Uterus (tissue), 4 donors: ENCODE data around the gene STX2. TPM values are rescaled to one million over a fixed set of nuclear protein-coding genes. Genes with fewer than 3 reads are reported as not detected.

Experiments used
- DNase-seq, 2 donors: peaks; one replicate each; pipeline ENCODE4 v3.0.0-alpha.2; 2019 to 2020
- H3K27ac ChIP-seq, 2 donors: fragments of 200-600 bp; sonication (generic); 1 replicate in 1 of 2; 2 replicates in 1 of 2; pipeline ENCODE4 v1.5.1; 2016 to 2018
- H3K27me3 ChIP-seq, 2 donors: fragments of 200-600 bp; sonication (generic); one replicate each; pipeline ENCODE4 v1.5.1; 2018 to 2019; ENCODE audit warnings: control low read depth in 1 of 2
- H3K36me3 ChIP-seq, 2 donors: fragments of 200-600 bp; sonication (generic); one replicate each; pipeline ENCODE4 v1.5.1; 2019; ENCODE audit warnings: control low read depth in 1 of 2
- H3K4me1 ChIP-seq, 2 donors: fragments of 200-600 bp; sonication (generic); one replicate each; pipeline ENCODE4 v1.5.1; 2018 to 2019; ENCODE audit warnings: control low read depth in 1 of 2
- H3K4me3 ChIP-seq, 2 donors: fragments of 200-600 bp; sonication (generic); 1 replicate in 1 of 2; 2 replicates in 1 of 2; pipeline ENCODE4 v1.5.1; 2018 to 2019; ENCODE audit warnings: mild to moderate bottlenecking in 1 of 2
- H3K9me3 ChIP-seq, 2 donors: fragments of 200-600 bp; sonication (generic); one replicate each; pipeline ENCODE4 v1.5.1; 2019; ENCODE audit warnings: control low read depth in 1 of 2
- CTCF ChIP-seq, 4 experiments: fragments of 200-600 bp in 2 of 4; fragments of 450-650 bp in 2 of 4; sonication (generic) in 2 of 4; IDR thresholded peaks; one replicate each; pipeline ENCODE4 v1.5.1; 2016 to 2019; ENCODE audit warnings: antibody characterized with exemption in 4 of 4, mild to moderate bottlenecking in 2 of 4, moderate library complexity in 1 of 4
- POLR2A ChIP-seq, 2 donors: fragments of 450-650 bp; IDR thresholded peaks; one replicate each; pipeline ENCODE4 v1.6.1; 2016; ENCODE audit warnings: antibody characterized with exemption in 2 of 2, mild to moderate bottlenecking in 1 of 2, moderate library complexity in 1 of 2
- intact Hi-C: fragments of 100-400 bp; cut with DNase I; formaldehyde crosslinking; loops from one replicate; pipeline ENCODE4 v1.15.1; 2023; ENCODE audit warnings: low total_unique reads
- total RNA-seq, 4 donors: library from RNA; depleted of rRNA in 3 of 4; stranded (reverse); fragments of >200 nt in 3 of 4; gene quantifications; one replicate each; pipeline versions ENCODE4 v1.1.0 to v1.2.4, GENCODE V29; 2014 to 2023
- donor health status: DM: yes; HTN: yes; CAD: no.

The STX2 gene
- total RNA-seq, 4 donors from 2014 or later = 33.5 to 44.6 (median 35.4) TPM

- Histone ChIP-seq H3K4me1 (no peaks in the 10 kb centered on the region), H3K27ac (no peak overlapping the region), H3K4me3 (no peak overlapping the region), H3K9me3 (no peaks in the 10 kb centered on the region), H3K27me3 (no peaks in the 10 kb centered on the region), H3K36me3 (no peaks in the 10 kb centered on the region)
- no peak for DNase-seq
- intact Hi-C loops = no loop called here
- TF ChIP-seq CTCF (IDR thresholded peaks at IDR 0.05) = no peak
- TF ChIP-seq POLR2A (IDR thresholded peaks at IDR 0.05) = no peak
These were observed 40.8 kb upstream of the STX2 start for GRCh38 chr12:130879781-130880389.

- no peak for DNase-seq
- TF ChIP-seq POLR2A (IDR thresholded peaks at IDR 0.05) (no peak), CTCF (IDR thresholded peaks at IDR 0.05) (no peak)
- Histone ChIP-seq H3K27ac (no peak overlapping the region), H3K4me1 (no peaks in the 10 kb centered on the region), H3K4me3 (no peak overlapping the region), H3K9me3 (no peaks in the 10 kb centered on the region), H3K36me3 (no peaks in the 10 kb centered on the region), H3K27me3 (no peaks in the 10 kb centered on the region)
- intact Hi-C loops = no loop called here
These were observed 40.2 kb upstream of the STX2 start for GRCh38 chr12:130879212-130879686.

GRCh38 chr12:130878193-130879185 lies 39.4 kb upstream of the STX2 start:
- H3K9me3 ChIP-seq = no peaks in the 10 kb centered on the region
- no peak overlapping the region for H3K4me3 ChIP-seq
- no peak overlapping the region for H3K27ac ChIP-seq
- no peaks in the 10 kb centered on the region for H3K27me3 ChIP-seq
- H3K4me1 ChIP-seq = peaks cover 0 to 5% of the 10 kb centered on the region in 2 donors
- H3K36me3 ChIP-seq = no peaks in the 10 kb centered on the region
- DNase-seq = no peak
- no peak for TF ChIP-seq CTCF (IDR thresholded peaks at IDR 0.05)
- no peak for TF ChIP-seq POLR2A (IDR thresholded peaks at IDR 0.05)
- intact Hi-C loops = no loop called here

- Histone ChIP-seq H3K9me3 (no peaks in the 10 kb centered on the region), H3K27me3 (no peaks in the 10 kb centered on the region), H3K4me3 (no peak overlapping the region), H3K4me1 (peaks cover 0 to 12% of the 10 kb centered on the region in 2 donors), H3K27ac (no peak overlapping the region), H3K36me3 (no peaks in the 10 kb centered on the region)
- intact Hi-C loops = no loop called here
- no peak for DNase-seq
- no peak for TF ChIP-seq CTCF (IDR thresholded peaks at IDR 0.05)
- TF ChIP-seq POLR2A (IDR thresholded peaks at IDR 0.05) = no peak
These were observed 38.3 kb upstream of the STX2 start for GRCh38 chr12:130877333-130877732.

GRCh38 chr12:130876758-130877157 lies 37.7 kb upstream of the STX2 start:
- Histone ChIP-seq H3K4me1 (peaks cover 0 to 12% of the 10 kb centered on the region in 2 donors), H3K27me3 (no peaks in the 10 kb centered on the region), H3K27ac (no peak overlapping the region), H3K9me3 (no peaks in the 10 kb centered on the region), H3K36me3 (no peaks in the 10 kb centered on the region), H3K4me3 (no peak overlapping the region)
- TF ChIP-seq CTCF (IDR thresholded peaks at IDR 0.05) = no peak
- TF ChIP-seq POLR2A (IDR thresholded peaks at IDR 0.05) = no peak
- intact Hi-C loops = no loop called here
- no peak for DNase-seq
